C4-2B (cell line): ENCODE measurements around the gene ARHGAP42.

ENCODE experiments used
- ZFX ChIP-seq: fragments of 450-650 bp; IDR thresholded peaks from 2 replicates; pipeline ENCODE4 v1.6.1; 2017
- TF ChIP-seq, protein P1 (sequence below): fragments of 450-650 bp; conservative IDR thresholded peaks from 2 replicates; pipeline ENCODE4 v1.5.1; 2017; ENCODE audit warnings: mild to moderate bottlenecking

DNA sequence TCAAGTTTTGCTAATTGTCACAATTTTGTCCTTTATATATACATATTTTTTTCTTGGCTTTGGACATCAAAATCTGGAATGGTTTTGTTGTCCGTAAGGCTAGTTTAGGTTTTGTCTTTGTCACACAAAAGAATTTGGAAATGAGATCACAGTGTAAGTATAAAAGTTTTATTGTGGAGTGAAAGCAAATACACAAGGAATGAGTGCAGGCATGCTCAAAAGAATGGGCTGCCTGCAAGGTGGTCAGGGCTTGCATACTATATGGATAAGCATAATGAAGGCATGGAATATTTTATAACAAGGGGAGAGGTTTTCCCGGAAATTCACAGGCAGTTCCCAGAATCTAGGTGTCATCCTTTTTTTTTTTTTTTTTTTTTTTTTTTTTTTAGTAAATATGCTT is 150.2 kb downstream of the ARHGAP42 start:
- TF ChIP-seq, protein P1, sequence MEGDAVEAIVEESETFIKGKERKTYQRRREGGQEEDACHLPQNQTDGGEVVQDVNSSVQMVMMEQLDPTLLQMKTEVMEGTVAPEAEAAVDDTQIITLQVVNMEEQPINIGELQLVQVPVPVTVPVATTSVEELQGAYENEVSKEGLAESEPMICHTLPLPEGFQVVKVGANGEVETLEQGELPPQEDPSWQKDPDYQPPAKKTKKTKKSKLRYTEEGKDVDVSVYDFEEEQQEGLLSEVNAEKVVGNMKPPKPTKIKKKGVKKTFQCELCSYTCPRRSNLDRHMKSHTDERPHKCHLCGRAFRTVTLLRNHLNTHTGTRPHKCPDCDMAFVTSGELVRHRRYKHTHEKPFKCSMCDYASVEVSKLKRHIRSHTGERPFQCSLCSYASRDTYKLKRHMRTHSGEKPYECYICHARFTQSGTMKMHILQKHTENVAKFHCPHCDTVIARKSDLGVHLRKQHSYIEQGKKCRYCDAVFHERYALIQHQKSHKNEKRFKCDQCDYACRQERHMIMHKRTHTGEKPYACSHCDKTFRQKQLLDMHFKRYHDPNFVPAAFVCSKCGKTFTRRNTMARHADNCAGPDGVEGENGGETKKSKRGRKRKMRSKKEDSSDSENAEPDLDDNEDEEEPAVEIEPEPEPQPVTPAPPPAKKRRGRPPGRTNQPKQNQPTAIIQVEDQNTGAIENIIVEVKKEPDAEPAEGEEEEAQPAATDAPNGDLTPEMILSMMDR: no peak
- TF ChIP-seq ZFX: no peak
